Subcutaneous preadipocyte (primary cell): Measurements from ENCODE around the gene NDUFA12. TPM values are rescaled to one million over a fixed set of nuclear protein-coding genes. Genes with fewer than 3 reads are reported as not detected.

Experiments used
- total RNA-seq: library from RNA; depleted of rRNA; stranded (reverse); fragments of >200 nt; gene quantifications from 2 replicates; pipeline ENCODE4 v1.2.3, GENCODE V29; 2012

Gene NDUFA12
- total RNA-seq = 61.6 and 80.8 TPM in 2 replicates

DNA sequence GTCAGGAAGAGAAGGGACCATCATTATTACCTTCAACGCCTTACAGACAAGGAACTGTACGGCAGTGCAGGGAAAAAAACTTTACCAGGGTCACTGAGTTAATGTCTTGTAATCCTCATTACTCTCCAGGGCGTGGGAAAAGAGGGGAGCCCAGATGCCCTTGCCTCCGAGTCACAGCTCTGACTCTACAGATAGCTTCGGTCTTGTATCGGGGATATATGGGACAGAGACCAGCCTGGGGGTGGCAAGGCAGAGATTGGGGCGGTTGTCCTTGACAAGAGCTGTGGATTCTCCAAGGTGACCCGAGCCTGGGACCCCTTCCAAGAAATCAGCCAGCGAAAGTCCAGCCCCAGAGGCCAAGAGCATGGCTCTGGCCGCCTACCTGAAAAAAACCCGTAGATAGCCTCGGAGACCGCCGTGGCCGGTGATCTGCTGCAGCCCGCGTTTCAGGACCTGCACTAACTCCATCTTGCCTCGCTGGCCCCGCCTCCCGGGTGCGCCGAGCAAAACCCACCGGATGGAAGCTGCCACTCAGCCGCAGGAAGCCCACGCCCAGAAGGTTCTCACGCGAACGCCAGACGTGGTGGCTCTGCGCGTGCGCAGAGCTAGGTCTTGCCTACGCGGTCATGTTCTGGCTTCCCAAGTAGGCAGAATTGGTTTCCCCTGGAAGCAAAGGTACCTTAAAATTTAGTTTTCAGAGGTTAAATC, at the start of gene NDUFA12:
TSS of gene NDUFA12 (minus strand) at position 485 of the 708 bp plus-strand sequence. CDS start at position 468, 17 bp downstream.

Other genes with a start within 250 kb of the NDUFA12 start
- 24.4 and 24.6 TPM in 2 replicates for gene NR2C1, start 69.9 kb upstream of the NDUFA12 start, total RNA-seq
- gene FGD6, start 213.8 kb upstream of the NDUFA12 start, total RNA-seq = 3.3 and 10.4 TPM in 2 replicates
- gene VEZT, start 214.1 kb upstream of the NDUFA12 start, total RNA-seq = 50.3 and 60.6 TPM in 2 replicates